ENCODE results near the gene USP15.
"Not testable (repeated sequence)": the region's sequence is repeated elsewhere in the genome, so short reads cannot be mapped to it uniquely, and the experiment has no call there.

The USP15 gene

GRCh38 chr12:62323386-62323785 lies 63.2 kb downstream of the USP15 start:
- DNase-seq (ENCODE audit: low read depth in 3 of 3) = no peak

GRCh38 chr12:62328296-62328921 lies 68.2 kb downstream of the USP15 start:
- DNase-seq (ENCODE audit: low read depth in 3 of 3) = no peak

DNA sequence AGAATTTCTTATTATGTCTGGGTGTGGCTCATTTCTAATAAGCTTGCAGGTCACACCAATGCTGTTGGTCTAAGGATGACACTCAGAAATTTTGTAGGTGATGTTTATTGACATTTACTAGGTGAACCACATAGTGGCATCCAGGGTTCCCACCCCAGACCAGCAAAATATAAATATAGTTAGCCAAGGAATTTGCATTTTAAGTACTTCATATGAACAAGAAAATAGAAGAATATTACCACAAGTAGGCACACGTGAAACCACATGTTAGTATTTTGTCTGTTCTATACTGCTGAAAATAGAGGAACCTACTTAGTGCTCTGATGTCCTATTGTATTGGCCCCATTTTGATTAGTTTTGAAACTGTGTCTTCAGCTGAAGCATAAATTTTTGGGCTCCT lies 71.1 kb downstream of the USP15 start:
- DNase-seq (ENCODE audit: low read depth in 3 of 3) = no peak

GRCh38 chr12:62332598-62332997 lies 72.4 kb downstream of the USP15 start:
- no peak for DNase-seq (ENCODE audit: low read depth in 3 of 3)

GRCh38 chr12:62335057-62335456 lies 74.9 kb downstream of the USP15 start:
- DNase-seq (ENCODE audit: low read depth in 3 of 3) = no peak

DNA sequence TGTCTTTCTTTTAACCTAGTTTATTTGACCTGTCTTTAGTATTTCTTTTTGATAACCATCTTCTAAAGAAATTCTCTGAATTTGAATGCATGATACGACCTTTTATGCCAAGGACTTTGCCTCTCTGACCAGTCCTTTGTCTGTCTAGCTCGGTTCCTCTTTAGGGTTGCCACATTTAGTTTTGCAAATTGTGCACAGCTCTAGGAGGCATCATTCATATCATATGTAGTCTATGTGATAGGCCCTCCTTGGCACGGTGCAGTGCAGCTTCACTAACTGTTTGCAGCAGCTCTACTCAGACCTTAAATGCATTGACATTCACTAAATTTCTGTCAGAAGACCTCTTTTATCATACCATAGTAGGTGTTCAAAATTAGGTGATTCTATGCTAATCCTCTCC lies 75.6 kb downstream of the USP15 start:
- DNase-seq (ENCODE audit: low read depth in 3 of 3) = no peak

DNA sequence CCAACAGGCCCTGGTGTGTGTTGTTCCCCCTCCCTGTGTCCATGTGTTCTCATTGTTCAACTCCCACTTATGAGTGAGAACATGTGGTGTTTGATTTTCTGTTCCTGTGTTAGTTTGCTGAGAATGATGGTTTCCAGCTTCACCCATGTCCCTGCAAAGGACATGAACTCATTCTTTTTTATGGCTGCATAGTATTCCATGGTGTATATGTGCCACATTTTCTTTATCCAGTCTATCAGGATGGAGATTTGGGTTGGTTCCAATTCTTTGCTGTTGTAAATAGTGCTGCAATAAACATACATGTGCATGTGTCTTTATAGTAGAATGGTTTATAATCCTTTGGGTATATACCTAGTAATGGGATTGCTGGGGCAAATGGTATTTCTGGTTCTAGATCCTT lies 77.4 kb downstream of the USP15 start:
- not testable (repeated sequence) for DNase-seq (ENCODE audit: low read depth in 3 of 3)

DNA sequence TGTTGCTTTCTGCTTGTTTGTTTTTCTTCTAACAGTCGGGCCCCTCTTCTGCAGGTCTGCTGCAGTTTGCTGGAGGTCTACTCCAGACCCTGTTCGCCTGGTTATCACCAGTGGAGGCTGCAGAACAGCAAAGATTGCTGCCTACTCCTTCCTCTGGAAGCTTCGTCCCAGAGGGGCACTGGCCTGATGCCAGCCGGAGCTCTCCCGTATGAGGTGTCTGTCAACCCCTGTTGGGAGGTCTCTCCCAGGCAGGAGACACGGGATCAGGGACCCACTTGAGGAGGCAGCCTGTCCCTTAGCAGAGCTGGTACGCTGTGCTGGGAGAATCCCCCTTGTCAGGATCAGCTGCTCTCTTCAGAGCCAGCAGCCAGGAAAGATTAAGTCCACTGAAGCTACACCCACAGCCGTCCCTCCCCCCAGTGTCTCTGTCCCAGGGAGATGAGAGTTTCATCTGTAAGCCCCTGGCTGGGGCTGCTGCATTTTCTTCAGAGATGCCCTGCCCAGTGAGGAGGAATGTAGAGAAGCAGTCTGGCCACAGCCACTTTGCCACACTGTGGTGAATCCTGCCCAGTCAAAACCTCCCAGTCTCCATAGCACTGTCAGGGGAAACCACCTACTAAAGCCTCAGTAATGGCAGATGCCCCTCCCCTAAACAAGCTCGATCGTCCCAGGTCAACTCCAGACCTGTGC lies 82.6 kb downstream of the USP15 start:
- not testable (repeated sequence) for DNase-seq (ENCODE audit: low read depth in 3 of 3)

DNA sequence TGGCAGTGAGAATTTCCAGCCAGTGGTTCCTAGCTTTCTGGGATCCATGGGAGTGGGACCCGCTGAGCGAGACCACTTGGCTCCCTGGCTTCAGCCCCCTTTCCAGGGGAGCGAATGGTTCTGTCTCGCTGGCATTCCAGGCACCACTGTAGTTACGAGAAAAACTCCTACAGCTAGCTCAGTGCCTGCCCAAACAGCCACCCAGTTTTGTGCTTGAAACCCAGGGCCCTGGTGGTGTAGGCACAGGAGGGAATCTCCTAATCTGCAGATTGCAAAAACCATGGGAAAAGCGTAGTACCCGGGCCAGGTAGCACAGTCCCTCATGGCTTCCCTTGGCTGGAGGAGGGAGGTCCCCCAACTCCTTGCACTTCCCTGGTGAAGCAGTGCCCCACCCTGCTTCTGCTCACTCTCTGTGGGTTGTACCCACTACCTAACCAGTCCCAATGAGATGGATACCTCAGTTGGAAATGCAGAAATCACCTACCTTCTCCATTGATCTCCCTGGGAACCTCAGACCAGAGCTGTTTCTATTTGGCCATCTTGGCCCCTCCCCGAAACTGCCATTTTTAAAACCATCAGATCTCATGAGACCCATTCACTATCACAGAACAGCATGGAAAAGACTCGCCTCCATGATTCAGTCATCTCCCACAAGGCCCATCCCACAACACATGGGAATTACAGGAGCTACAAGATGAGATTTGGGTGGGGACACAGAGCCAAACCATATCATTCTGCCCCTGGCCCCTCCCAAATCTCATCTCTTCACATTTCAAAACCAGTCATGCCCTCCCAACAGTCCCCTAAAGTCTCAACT lies 83.3 kb downstream of the USP15 start:
- not testable (repeated sequence) for DNase-seq (ENCODE audit: low read depth in 3 of 3)

DNA sequence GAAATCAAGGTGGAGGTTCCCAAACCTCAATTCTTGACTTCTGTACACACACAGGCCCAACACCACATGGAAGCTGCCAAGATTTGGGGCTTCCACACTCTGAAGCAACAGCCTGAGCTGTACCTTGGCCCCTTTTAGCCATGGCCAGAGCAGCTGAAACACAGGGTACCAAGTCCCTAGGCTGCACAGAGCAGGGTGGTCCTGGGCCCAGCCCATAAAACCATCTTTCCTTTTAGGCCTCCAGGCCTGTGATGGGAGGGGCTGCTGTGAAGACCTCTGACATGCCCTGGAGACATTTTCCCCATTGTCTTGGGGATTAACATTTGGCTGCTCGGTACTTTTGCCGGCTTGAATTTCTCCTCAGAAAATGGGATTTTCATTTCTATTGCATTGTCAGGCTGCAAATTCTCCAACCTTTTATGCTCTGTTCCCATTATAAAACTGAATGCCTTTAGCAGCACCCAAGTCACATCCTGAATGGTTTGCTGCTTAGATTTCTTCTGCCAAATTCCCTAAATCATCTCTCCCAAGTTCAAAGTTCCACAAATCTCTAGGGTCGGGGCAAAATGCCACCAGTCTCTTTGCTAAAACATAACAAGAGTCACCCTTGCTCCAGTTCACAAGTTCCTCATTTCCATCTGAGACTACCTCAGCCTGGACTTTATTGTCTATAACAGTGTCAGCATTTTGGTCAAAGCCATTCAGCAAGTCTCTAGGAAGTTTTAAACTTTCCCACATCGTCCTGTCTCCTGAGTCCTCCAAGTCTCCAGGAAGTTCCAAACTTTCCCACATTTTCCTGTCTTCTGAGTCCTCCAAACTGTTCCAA lies 84.7 kb downstream of the USP15 start:
- DNase-seq (ENCODE audit: low read depth in 3 of 3) = not testable (repeated sequence)

- no peak for DNase-seq (ENCODE audit: low read depth in 3 of 3)
These were observed 85.5 kb downstream of the USP15 start for GRCh38 chr12:62345667-62346066.

GRCh38 chr12:62346817-62347216 lies 86.6 kb downstream of the USP15 start:
- DNase-seq (ENCODE audit: low read depth in 3 of 3) = no peak

GRCh38 chr12:62347922-62348650 lies 87.9 kb downstream of the USP15 start:
- DNase-seq (ENCODE audit: low read depth in 3 of 3) = no peak

DNA sequence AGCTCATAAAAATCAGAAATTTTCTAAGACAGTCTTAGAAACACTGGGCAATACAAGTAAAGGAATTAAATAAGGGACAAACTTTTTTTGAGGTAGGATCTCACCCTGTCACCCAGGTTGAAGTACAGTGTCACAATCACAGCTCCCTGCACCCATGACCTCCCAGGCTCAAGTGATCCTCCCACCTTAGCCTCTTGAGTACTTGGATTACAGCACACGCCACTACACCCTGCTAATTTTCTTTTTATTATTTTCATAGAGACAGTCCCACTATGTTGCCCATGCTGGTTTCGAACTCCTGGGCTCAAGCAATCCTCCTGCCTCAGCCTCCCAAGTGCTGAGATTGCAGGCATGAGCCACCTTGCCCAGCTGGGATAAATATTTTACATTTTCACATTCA lies 90.3 kb downstream of the USP15 start:
- no peak for DNase-seq (ENCODE audit: low read depth in 3 of 3)

DNA sequence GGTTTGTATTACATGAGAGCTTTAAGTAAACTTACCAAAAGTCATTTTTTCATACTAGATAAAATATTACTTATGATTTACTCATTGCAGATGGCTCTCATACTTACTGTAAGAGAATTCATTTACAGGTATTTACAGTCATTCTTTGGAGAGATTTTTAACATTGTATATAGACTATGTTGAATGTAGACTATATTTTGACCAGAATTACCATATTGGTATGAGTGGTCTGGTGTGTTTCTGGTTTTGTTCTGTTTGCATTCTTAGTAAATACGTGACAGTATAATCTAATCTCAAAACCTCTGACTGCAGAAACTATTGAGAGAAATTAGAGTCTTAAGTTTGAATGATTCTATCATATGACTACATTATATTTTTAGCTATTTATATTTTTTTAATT lies 91.1 kb downstream of the USP15 start:
- no peak for DNase-seq (ENCODE audit: low read depth in 3 of 3)

- no peak for DNase-seq (ENCODE audit: low read depth in 3 of 3)
These were observed 100.8 kb downstream of the USP15 start for GRCh38 chr12:62361048-62361447.

DNA sequence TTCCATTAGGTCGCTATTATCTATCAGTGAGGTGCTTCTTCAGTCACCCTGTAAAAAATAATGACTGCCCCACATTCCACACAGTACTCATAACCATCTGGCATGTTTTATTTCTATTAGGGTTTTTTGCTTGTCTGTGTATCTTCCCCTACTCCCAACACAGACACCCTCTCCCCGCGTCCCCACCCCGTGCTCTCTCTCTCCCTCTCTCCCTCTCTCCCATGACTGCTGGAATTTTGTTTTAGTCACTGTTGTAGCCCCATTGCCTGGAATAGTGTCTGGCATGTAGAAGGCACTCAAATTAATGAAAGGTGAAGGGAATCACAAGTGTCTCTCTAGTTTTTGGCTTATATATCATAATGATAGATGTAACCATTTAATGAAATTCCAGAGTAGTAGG lies 103.3 kb downstream of the USP15 start:
- no peak for DNase-seq (ENCODE audit: low read depth in 3 of 3)

GRCh38 chr12:62364697-62365096 lies 104.5 kb downstream of the USP15 start:
- not testable (repeated sequence) for DNase-seq (ENCODE audit: low read depth in 3 of 3)

DNA sequence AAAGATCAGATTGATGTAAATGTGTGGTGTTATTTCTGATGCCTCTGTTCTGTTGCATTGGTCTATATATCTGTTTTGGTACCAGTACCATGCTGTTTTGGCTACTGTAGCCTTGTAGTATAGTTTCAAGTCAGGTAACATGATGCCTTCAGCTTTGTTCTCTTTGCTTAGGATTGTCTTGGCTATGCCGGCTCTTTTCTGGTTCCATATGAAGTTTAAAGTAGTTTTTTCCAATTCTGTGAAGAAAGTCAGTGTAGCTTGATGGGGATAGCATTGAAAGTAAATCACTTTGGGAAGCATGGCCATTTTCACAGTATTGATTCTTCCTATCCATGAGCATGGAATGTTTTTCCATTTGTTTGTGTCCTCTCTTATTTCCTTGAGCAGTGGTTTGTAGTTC lies 105.6 kb downstream of the USP15 start:
- not testable (repeated sequence) for DNase-seq (ENCODE audit: low read depth in 3 of 3)

DNA sequence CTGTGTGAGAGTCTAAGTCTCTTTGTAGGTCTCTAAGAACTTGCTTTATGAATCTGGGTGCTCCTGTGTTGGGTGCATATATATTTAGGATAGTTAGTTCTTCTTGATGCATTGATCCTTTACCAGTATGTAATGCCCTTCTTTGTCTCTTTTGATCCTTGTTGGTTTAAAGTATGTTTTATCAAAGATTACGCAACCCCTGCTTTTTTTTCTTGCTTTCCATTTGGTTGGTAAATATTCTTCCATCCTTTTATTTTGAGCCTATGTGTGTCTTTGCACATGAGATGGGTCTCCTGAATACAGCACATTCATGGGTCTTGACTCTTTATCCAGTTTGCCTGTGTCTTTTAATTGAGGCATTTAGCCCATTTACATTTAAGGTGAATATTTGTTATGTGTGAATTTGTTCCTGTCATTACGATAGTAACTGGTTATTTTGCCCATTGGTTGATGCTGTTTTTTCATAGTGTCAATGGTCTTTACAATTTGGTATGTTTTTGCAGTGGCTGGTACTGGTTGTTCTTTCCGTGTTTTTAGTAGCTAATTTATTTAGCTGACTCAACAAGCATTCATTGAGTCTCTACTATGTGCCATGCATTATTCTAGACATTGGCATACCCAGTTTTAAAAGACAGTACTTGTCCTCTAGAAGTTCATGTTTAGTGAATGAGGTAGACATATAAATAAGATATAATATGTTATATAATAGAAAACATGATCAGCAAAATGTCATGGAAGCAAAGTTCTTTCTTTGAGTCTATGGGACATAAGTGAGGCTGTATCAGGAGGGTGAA lies 108.4 kb downstream of the USP15 start:
- not testable (repeated sequence) for DNase-seq (ENCODE audit: low read depth in 3 of 3)

Data from stimulated activated CD4-positive, alpha-beta T cell treated with anti-CD3 and anti-CD28 coated beads, TNF-alpha, amount 100 ng/mL, for 24 hours (primary cell).